HG02884 (cell line): ENCODE measurements around the gene STEAP4.

Experiments used
- ATAC-seq: cut with Tn5 transposase; IDR thresholded peaks from one replicate; pipeline ENCODE4 v1.9.1; 2021; ENCODE audit warnings: mild to moderate bottlenecking, moderate library complexity; ENCODE audit not compliant: unreplicated experiment

The STEAP4 gene

GRCh38 chr7:88223265-88223664 lies 83.4 kb downstream of the STEAP4 start:
- no peak for ATAC-seq
